ENCODE data around the gene NUDT4B.
"Not testable (repeated sequence)": the region's sequence is repeated elsewhere in the genome, so short reads cannot be mapped to it uniquely, and the experiment has no call there.

Gene NUDT4B

DNA sequence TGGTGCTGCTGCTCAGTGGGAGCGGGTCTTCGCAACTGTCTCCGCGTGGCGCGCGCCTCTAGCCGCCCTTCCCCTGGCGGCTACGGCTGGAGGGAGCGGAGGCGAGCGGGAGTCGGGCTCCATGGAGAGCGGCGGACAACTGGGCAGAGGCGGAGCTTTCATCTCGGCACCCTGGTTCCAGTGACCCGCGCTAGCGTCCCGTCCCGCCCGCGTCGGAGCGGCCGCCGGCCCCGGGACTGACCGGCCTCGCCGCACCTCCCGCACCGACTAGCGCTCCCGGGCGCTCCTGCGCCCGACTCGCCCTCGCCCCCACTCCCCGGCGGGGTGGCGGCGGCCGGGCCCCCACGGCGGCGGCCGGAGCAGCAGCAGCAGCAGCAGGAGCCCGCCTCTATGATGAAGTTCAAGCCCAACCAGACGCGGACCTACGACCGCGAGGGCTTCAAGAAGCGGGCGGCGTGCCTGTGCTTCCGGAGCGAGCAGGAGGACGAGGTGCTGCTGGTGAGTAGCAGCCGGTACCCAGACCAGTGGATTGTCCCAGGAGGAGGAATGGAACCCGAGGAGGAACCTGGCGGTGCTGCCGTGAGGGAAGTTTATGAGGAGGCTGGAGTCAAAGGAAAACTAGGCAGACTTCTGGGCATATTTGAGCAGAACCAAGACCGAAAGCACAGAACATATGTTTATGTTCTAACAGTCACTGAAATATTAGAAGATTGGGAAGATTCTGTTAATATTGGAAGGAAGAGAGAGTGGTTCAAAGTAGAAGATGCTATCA is at the start of gene NUDT4B:
Gene NUDT4B, plus strand, starts transcription at position 212 of the 772 bp plus-strand sequence. Its CDS starts 179 bp downstream, at position 391.
- not testable (repeated sequence) for DNase-seq (ENCODE audit: low spot score)

DNA sequence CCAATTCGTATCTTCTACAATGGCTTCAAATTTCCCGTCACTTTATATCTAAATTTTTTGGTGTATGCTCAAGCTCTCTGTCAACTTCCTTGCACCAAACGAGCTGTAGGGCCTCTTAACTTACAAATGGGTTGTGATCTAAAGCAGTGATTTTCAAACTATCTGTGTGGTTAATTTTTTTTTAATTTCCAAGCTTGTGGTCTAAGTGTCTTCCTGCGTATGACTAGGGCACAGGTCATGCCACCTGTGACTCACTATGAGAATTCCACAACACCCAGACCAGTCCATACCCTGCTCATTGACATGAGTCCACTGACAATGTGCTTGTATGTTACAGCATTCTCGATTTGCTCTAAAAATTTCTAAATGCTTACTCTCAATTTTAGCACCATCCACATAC is 49.2 kb upstream of the NUDT4B start:
- not testable (repeated sequence) for DNase-seq (ENCODE audit: low spot score)

DNA sequence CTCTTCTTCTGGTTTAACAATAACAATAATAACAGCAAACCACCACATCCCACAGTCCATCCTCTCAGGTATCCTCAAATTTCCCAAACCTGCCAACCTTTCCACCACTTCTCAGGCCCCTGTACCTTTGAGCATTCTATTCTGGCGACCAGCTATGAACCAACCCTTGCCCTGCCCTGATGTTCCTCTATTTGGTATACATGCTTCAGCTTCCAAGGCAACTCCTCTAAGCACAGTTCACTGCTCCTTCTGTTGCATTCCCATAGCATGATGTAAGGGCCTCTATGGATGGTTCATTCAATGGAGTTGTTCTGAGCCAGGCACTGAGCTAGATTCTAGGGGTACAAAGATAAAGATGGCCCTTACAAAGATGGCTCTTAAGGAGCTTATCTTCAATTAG is 46.3 kb upstream of the NUDT4B start:
- not testable (repeated sequence) for DNase-seq (ENCODE audit: low spot score)

DNA sequence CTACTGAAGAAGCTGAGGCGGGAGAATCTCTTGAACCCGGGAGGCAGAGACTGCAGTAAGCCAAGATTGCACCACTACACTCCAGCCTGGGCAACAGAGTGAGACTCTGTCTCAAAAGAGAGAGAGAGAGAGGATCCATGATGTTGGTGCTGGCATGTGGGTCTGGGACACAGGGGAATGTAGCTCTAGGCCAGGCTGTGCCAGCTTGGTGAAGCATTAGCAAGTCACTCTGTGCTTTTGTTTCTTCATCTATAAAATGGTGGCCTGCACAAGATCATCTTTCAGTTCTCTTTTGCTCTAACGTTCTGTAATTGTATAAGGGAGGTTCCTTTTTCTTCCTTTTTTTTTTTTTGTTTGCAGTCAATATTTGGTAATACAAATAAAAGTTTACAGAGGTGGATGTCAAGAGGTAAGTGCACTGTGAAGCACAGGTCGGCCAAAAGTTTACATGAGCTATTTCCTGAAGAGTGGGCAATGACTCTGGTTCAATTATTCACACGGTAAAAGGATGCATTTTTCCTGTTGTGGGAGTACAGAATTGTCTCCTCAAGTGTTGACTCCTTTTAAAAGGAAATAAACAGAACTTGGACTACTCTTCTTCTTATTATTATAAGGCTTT is 44.5 kb upstream of the NUDT4B start:
- not testable (repeated sequence) for DNase-seq (ENCODE audit: low spot score)

DNA sequence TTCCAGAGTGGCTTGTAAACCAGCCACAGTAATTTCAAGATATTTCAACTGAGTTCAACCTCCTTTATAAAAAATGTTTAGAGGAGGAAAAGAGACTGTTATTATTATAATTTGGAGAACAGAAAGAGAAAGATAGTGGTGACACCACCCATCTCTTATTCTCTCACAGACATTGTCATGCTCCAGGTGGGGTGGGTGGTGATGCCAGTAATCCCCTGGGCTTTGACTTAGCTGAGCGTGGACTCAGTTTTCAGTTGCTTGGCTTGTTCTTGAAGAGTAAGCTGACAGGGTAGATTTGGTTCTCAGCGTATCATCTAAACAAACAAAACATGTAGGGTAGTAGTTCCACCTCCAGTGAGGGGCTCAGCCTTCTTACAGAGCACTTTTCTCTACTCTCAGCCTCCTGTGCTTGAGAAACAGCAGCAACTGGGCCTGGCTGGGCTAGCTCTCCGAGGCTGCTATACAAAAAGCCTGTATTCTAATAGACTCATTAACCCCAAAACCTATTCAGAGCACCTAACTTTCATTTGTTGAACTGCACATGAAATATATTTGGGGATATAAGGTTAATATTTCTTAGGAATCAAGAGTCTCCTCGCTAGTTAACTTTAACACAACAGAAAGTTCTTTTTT is 43.1 kb upstream of the NUDT4B start:
- DNase-seq (ENCODE audit: low spot score): not testable (repeated sequence)

DNA sequence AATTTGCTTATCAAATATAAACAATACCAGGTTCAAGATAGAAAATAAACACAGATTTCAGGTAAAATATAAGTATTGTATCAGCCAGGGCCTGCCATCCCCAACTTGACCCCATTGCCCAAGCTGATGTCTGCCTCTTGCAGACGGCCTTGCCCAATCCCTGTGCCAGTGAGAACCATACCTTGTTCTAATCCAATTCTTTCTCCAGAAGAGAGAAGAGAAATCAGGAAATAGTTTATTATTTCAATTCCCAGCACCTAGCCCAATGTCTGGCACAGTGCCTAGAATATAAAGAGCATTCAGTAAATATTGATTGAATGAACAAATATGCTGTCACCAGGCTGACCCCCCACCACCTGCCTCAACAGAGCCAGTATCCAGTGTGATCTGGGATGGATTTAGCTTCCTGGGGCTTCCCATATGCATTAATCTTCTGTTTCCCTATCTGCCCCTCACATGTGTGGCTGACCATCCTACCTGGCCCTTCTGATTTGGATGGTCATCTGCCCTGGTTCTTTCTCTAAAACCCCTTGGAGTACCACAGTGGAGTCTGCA is 39.7 kb upstream of the NUDT4B start:
- DNase-seq (ENCODE audit: low spot score): not testable (repeated sequence)

DNA sequence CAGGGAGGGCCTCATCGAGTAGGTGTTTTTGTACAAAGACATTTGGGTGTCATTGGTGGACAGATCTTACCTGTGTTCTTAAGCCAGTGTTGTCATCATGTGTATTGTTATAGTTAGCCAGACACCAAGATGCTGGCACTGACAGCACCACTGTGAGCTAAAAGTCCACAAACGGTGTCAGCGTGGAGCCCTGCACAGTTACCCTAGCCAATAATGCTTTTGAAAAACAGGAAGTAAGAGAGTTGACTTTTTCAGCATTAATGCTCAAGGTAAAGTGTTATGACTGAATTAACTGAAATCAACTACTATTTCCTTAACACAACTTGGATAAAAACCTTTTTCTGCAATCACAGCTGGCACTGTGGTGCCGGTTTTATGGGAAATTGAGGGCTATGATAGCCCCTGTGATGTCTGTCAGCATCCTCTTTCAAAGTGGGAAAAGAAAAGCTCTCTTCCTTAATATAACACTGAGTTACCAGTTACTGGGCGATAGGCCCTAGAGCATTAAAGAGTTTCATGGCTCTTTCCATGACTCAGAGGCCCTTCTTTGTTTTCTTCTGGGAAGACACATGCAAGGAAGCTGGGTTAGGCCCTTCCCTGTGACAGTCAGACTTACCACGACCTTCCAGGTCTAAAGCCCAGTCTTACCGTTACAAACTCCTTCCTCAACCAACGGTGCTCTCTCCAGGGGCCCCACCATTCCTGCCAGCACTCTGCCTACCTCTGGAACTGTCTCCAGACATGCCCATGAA is 37.6 kb upstream of the NUDT4B start:
- not testable (repeated sequence) for DNase-seq (ENCODE audit: low spot score)

DNA sequence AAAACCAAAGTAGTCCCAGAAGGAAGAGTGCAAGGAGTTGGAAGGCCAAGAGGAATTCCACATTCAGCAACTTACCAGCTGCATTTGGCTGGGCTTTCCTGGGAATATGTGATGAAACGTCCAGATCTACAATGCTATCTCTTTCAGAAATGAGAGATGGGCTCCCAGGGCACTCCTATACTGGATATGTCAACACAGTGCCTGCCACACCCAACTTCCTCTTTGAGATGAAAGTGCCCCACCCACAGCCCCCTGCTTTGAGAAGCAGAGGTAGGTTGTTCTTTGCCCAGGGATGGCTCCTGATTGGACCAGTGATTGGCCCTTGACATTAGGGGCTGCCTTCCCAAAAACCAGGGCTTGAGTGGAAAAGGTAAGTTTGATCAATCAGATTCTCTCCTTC is 36.2 kb upstream of the NUDT4B start:
- DNase-seq (ENCODE audit: low spot score): not testable (repeated sequence)

DNA sequence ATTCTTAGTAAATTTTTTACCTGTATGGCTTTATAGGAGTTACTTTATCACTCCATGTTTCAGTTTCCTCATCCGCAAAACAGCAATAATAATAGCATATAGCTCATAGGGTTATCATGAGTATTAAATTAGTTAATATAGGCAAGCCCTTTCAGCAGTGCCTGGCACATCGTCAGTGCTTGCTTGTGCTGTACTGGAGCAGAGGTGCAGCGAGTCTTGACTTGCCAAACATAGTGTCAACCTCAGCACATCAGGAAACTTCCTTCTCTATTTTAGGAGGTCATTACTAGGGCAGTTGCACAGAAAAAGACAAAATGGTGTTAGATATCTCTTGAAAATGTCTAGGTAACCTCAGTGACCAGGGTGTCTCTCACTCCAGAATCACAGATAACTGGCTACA is 33.1 kb upstream of the NUDT4B start:
- not testable (repeated sequence) for DNase-seq (ENCODE audit: low spot score)

DNA sequence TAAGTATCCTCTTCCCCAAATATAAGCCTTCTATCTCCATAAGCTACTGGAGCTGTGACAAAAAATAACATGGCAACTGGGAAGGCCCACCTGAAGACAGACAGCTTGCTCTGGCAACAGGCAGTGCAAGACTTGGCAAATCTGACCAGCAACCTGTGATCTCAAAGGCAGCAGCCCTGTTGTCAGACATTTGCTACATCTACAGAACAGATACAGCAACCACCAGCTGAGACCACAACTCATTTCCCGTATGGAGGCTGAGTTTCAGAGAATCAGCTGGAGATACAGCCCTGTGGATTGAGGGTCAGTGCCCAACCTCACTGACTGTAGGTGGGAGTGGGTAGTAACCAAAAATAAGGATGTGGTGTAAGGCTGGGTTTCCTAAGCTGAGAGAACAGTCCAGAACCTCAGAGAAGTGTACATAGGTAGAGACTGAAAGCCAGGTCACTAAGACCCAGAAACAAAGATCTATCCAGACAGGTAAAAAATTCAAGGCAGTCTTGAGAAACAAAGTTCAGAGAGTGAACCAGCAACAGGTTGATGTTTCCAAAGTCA is 31.5 kb upstream of the NUDT4B start:
- DNase-seq (ENCODE audit: low spot score): not testable (repeated sequence)

DNA sequence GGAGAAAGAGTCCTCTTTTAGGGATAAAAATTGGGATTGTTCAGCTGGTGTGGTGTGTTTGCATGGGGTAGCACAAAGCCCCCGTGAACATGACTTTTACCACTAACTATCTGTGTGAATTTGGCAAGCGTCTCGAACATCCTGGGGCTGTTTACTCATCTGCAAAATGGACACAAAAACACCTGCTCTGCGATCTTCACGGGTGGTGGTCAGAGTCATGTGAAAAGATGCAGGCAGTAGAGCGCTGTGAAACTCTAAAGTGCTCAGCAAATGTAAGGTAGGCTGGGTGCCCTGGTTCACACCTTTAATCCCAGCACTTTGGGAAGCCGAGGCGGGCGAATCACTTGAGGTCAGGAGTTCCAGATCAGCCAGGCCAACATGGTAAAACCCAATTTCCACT is 27.7 kb upstream of the NUDT4B start:
- DNase-seq (ENCODE audit: low spot score): not testable (repeated sequence)

DNA sequence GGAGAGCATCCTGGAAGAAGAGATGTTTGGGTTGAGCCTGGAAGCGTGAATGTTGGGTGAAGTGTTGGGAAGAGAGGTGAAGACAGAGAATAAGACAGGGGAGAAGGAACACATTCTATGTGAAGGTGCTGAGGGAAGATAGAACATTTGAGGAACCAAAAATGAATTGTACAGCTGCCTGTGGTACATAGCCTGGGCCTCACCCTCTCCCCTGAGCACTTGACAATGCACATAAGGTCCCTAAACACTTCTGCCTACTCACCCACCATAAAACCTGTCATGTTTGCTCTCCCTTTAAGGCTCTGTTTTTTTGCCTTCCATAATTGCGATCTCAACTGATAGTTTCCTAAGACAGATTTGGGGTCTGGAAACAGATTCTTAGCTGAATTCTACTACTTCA is 25.8 kb upstream of the NUDT4B start:
- not testable (repeated sequence) for DNase-seq (ENCODE audit: low spot score)

DNA sequence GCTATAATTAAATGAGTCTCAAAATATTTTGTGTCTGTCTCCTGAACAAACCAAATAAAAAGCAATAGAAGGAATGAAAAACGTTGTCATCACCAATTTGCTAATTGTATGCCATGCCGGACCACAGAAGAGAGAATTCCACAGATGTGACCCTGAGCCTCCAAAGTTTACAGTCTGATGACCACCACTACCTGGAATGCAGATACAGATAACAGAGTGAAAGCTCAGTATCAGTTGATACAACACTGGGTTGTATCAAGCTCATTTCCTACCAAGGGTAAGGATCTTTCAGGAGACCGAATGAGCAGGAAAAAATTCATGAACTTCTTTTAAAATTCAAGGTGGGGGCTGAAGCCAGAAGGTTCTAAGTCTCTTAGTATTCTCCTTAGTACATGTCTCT is 25.1 kb upstream of the NUDT4B start:
- not testable (repeated sequence) for DNase-seq (ENCODE audit: low spot score)

DNA sequence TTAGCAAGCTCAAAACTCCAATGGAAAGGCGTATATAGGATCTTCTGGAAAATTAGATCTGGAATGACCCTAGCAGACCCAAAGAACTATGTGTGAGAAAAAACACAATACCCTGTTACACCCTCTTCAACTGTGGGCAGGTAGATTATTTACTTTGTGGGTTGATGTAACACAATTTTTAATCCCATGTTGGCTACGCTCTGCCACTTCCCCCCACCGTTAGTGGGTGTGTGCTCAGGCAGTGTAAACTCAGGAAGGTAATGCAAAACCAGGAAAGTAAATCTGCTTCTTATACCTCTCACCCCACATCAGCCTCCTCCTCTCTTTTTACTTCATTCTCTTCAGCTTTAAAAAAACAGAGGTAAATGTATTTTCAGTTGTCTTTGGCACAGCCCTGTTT is 23.7 kb upstream of the NUDT4B start:
- not testable (repeated sequence) for DNase-seq (ENCODE audit: low spot score)

DNA sequence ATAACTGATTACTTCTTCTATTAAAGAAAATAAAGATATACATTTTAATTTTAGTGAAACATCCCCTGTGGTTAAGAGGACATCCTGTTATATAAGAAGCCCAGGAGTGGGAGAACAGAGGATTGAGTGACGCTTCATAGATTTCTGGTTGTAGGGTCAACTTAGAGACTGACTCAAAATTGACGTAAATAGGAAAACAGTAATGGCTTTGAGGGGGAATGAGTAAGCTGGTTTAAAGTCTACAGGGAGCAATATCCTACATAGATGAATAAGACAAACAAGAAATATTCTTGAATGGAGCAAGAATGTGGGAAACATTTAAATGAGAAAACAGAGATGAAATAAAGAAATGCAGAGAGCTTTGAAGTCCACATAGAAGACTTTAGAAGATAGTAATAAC is 20.7 kb upstream of the NUDT4B start:
- DNase-seq (ENCODE audit: low spot score): not testable (repeated sequence)

DNA sequence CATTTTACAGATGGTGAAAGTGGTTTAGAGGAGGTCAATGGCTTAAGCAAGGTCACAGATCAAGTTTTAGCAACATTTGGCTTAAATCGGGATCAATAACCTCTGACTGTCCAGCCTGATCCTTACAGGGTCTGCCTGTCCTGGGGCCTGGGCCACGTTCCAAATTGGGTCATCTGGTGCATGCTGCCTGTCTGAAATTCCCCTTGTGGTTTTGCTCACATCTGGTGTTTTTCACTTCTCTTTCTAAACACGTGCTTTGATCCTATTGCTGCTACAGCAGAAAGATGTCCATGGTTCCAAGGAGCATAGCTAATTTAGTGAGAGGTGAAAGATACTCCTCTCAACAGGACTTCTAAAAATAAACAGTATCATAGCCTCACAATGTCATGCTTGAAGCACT is 19.4 kb upstream of the NUDT4B start:
- DNase-seq (ENCODE audit: low spot score): not testable (repeated sequence)

DNA sequence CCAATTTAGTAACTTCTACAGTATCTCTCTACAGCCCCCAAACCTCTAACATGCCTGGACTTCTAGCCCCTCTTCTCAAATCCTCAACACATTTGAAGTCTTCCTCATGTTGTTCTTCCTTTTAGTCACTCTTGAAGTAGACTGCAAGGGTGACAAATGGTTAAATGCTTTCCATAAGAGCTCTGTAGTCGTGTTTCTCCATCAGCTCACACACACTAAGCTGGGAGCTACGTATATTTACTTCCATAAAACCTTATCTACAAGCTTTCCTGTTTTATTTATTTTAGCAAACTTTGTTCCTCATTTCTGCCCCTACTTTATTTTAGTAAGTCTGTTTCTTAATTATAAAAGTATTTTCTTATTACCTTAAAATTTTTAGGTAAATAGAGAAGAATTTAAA is 19.0 kb upstream of the NUDT4B start:
- DNase-seq (ENCODE audit: low spot score): not testable (repeated sequence)

DNA sequence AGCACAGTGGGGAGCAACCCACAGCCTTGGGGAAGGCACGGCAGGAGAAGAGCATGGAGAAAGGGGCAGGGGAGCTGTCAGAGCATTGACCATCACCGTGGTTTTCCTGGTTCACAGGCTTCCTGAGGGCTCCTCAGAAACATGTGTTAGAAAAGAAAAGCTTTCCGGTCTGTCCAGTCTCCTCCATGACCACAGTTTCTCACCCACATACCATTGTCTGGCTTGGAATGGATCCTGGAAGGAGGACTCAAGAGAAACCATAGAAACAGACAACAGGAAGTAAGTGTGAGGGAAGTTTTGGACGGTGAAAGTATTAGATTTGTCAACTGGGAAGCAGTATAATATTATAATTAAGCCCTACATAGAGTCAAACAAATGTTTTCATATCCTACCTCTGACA is 16.3 kb upstream of the NUDT4B start:
- not testable (repeated sequence) for DNase-seq (ENCODE audit: low spot score)

DNA sequence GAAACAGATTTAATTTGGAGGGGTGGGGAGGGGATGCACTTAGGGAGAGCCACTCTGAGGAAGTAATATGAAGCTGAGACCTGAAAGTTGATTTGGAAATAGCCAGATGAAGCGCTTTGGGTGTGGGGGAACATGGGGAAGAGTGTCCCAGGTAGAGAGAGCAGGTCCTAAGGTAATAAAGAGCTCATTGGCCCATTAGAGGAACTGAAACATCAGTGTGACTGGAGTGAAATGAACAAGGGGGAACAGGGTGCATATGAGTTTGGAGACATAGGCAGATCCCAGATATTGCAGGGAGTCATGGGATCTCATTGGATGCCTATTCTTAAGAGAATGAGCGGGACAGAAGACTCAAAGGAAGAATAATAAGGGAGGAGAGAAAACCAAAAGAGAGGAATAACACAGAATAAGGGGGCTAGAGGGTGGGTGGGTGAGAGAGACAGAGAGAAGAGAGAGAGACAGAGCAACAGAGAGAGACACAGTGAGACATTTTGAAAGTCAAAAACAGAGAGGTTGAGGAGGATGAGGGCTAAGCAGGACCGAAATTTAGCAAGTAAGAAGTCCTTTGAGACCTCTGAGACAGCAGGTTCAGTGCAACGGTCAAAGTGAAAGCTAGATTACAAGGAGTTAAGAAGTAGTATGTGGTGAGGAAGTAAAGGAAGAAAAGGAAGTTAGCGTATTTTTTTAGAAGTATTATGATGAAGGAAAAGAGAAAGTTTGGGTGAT is 14.8 kb upstream of the NUDT4B start:
- DNase-seq (ENCODE audit: low spot score): not testable (repeated sequence)

DNA sequence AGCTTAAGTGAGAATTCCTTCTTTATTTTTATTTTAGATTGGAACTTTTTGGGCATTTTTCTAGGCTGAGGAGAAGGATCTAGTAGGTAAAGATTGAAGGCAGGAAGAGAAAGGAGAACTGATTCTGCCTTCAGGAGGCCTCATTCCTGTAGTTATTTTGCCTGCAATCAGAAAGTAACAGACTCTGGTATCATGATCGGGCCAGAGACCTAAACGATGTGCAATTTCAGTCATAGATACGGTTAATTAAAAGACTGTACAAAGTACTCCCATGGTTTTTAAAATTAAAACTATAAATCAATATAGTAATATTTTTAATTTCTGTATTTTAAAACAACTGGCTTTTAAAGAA is 14.3 kb upstream of the NUDT4B start:
- not testable (repeated sequence) for DNase-seq (ENCODE audit: low spot score)

DNA sequence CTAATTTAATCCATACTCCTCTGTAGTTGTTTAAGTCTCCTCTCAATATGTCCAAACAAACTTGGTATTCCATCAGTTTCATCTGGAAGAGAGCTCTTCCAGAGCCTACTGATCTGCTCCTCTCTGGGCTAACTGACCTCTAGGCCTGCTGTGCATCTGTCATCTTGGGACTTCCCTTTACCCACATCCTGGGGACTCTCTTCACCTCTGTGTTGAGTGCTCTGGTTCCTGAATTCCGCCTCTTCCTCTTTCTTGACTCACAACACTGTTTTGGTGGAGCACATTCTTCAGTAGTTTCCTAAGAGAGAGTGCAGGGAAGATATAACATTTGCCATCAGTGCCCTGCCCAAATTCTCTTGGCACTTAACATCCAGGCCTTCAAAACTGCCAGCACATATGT is 13.0 kb upstream of the NUDT4B start:
- DNase-seq (ENCODE audit: low spot score): not testable (repeated sequence)

Measured in pons (tissue), 1 donor.